A673 (cell line): ENCODE results near the gene CEP126. TPM values are rescaled to one million over a fixed set of nuclear protein-coding genes. Genes with fewer than 3 reads are reported as not detected.

Experiments
- BruUV-seq: library from RNA; stranded (reverse); fragments of 400-500 nt; replicated peaks from 2 replicates; lab custom pipeline; 2021; lab: Mats Ljungman, UMichigan
- CTCF ChIA-PET: fragments of 300-600 bp; sonication (Branson Sonifier 250); formaldehyde crosslinking; loops from one replicate; lab custom pipeline; 2022; ENCODE audit warnings: antibody characterized with exemption; lab: Charles Lee
- POLR2A ChIA-PET: fragments of 300-600 bp; sonication (Branson Sonifier 250); formaldehyde crosslinking; loops from one replicate; lab custom pipeline; 2022; ENCODE audit warnings: antibody characterized with exemption; ENCODE audit not compliant: low non-redundant PET; lab: Charles Lee
- DNase-seq: peaks from one replicate; pipeline ENCODE4 v3.0.0-alpha.2; 2015; ENCODE audit warnings: low spot score
- H3K27ac ChIP-seq: fragments of 200-600 bp; sonication (generic); 2 replicates; pipeline ENCODE4 v1.5.1; 2016; ENCODE audit warnings: mixed run types, low read depth, mild to moderate bottlenecking, mixed read lengths, antibody characterized with exemption, low read length; ENCODE audit not compliant: poor library complexity, severe bottlenecking
- H3K27me3 ChIP-seq: fragments of 200-600 bp; sonication (generic); replicated peaks from 2 replicates; pipeline ENCODE4 v1.6.1; 2017; ENCODE audit warnings: mixed run types, low read depth, mild to moderate bottlenecking, mixed read lengths, antibody characterized with exemption, low read length; ENCODE audit not compliant: insufficient read depth, poor library complexity
- H3K36me3 ChIP-seq: fragments of 200-600 bp; sonication (generic); 2 replicates; pipeline ENCODE4 v1.6.1; 2016; ENCODE audit warnings: mixed run types, mild to moderate bottlenecking, mixed read lengths, antibody characterized with exemption, low read length; ENCODE audit not compliant: insufficient read depth, poor library complexity, severe bottlenecking
- H3K4me1 ChIP-seq: fragments of 200-600 bp; sonication (generic); 2 replicates; pipeline ENCODE4 v1.6.1; 2017; ENCODE audit warnings: mixed run types, mild to moderate bottlenecking, mixed read lengths, antibody characterized with exemption, low read length; ENCODE audit not compliant: insufficient read depth, poor library complexity, severe bottlenecking
- H3K4me3 ChIP-seq: fragments of 200-600 bp; sonication (generic); 2 replicates; pipeline ENCODE4 v1.5.1; 2016; ENCODE audit warnings: low read depth, mixed run types, mild to moderate bottlenecking, mixed read lengths, low read length; ENCODE audit not compliant: poor library complexity, severe bottlenecking
- H3K9me3 ChIP-seq: fragments of 200-600 bp; sonication (generic); 2 replicates; pipeline ENCODE4 v1.6.1; 2016; ENCODE audit warnings: mixed run types, low read depth, mild to moderate bottlenecking, mixed read lengths, antibody characterized with exemption, low read length; ENCODE audit not compliant: poor library complexity, severe bottlenecking
- CTCF ChIP-seq: fragments of 300-800, 200-600 bp; sonication (generic); conservative IDR thresholded peaks from 2 replicates; pipeline ENCODE4 v1.5.1; 2017; ENCODE audit warnings: low read depth, mild to moderate bottlenecking, antibody characterized with exemption, low read length, moderate library complexity, mixed read lengths
- EZH2 ChIP-seq: fragments of 200-600 bp; sonication (generic); IDR thresholded peaks from 2 replicates; pipeline ENCODE4 v1.6.1; 2017; ENCODE audit warnings: borderline replicate concordance, low read depth, mild to moderate bottlenecking, mixed read lengths, antibody characterized with exemption, low read length; ENCODE audit not compliant: poor library complexity, severe bottlenecking
- intact Hi-C: fragments of 100-400 bp; cut with micrococcal nuclease; formaldehyde crosslinking; loops from one replicate; pipeline ENCODE4 v1.10.0; 2022; ENCODE audit not compliant: unreplicated experiment
- total RNA-seq: library from RNA; stranded (reverse); gene quantifications from 2 replicates; pipeline ENCODE4 v1.2.3, GENCODE V29; 2021

Gene CEP126
- total RNA-seq, 1 experiment from 2014 or later: 2.3 TPM

- no peaks in the 10 kb centered on the region for H3K36me3 ChIP-seq
- TF ChIP-seq CTCF (no peak), EZH2 (no peak)
- H3K4me3 ChIP-seq: no peak overlapping the region
- no peaks in the 10 kb centered on the region for H3K27me3 ChIP-seq
- no TSS peak for BruUV-seq
- ChIA-PET CTCF (no interaction called here), POLR2A (no interaction called here)
- DNase-seq: no peak
- no peaks in the 10 kb centered on the region for H3K4me1 ChIP-seq
- H3K27ac ChIP-seq: no peak overlapping the region
- intact Hi-C loops: no loop called here
- no peaks in the 10 kb centered on the region for H3K9me3 ChIP-seq
Observed at GRCh38 chr11:101945448-101945847, 30.6 kb downstream of the CEP126 start.

GRCh38 chr11:101949680-101950220 lies 34.9 kb downstream of the CEP126 start:
- ChIA-PET POLR2A (no interaction called here), CTCF (no interaction called here)
- DNase-seq: no peak
- no peak overlapping the region for H3K27ac ChIP-seq
- H3K27me3 ChIP-seq: no peaks in the 10 kb centered on the region
- intact Hi-C loops: no loop called here
- no peak for TF ChIP-seq EZH2
- no peak for TF ChIP-seq CTCF
- no peaks in the 10 kb centered on the region for H3K9me3 ChIP-seq
- H3K36me3 ChIP-seq: no peaks in the 10 kb centered on the region
- H3K4me3 ChIP-seq: no peak overlapping the region
- no TSS peak for BruUV-seq
- no peaks in the 10 kb centered on the region for H3K4me1 ChIP-seq

DNA sequence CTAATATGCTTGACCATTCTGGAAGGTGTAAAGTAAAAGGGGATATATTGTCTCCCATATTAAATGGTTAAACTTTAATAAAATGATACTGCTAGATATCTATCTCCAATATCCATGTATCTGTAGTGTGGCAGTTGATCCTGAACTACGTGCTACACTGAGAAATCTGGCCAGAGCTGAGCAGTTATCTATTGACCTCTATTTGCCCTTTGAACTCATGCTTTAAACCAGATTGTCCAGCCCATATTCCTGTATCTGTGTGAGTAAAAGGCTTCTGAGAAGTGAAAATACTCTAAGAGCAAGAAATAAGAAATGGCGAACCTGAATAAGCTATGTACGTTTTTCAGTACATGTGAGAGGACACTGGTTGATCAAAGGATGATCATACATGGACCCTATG lies 40.5 kb downstream of the CEP126 start:
- Histone ChIP-seq H3K36me3 (no peaks in the 10 kb centered on the region), H3K9me3 (no peaks in the 10 kb centered on the region), H3K4me3 (no peak overlapping the region), H3K27me3 (no peaks in the 10 kb centered on the region), H3K4me1 (no peaks in the 10 kb centered on the region), H3K27ac (no peak overlapping the region)
- intact Hi-C loops: no loop called here
- no peak for DNase-seq
- BruUV-seq: no TSS peak
- ChIA-PET POLR2A (no interaction called here), CTCF (no interaction called here)
- TF ChIP-seq CTCF (no peak), EZH2 (no peak)
